Gastrocnemius medialis (tissue), 4 donors: ENCODE measurements around the gene KANSL1. TPM values are rescaled to one million over a fixed set of nuclear protein-coding genes. Genes with fewer than 3 reads are reported as not detected.

ENCODE experiments used
- ATAC-seq, 2 donors: fragments of 150-250 bp; one replicate each; pipeline ENCODE4 v1.9.1; 2016
- DNase-seq, 2 donors: peaks; one replicate each; pipeline ENCODE4 v3.0.0-alpha.2; 2019
- H3K27ac ChIP-seq, 4 donors: fragments of 200-600 bp; sonication (generic); 1 replicate in 1 of 4; 2 replicates in 3 of 4; pipeline ENCODE4 v1.5.1; 2016 to 2018; ENCODE audit warnings: mild to moderate bottlenecking in 2 of 4, moderate library complexity in 1 of 4
- H3K27me3 ChIP-seq, 3 donors: fragments of 200-600 bp; sonication (generic) in 2 of 3; 1 replicate in 1 of 3; 2 replicates in 2 of 3; pipeline versions ENCODE4 v1.5.1 to v1.6.0; 2016 to 2019; ENCODE audit warnings: mild to moderate bottlenecking in 1 of 3, moderate library complexity in 1 of 3
- H3K36me3 ChIP-seq, 2 donors: fragments of 200-600 bp; sonication (generic) in 1 of 2; one replicate each; pipeline ENCODE4 v1.5.1; 2017 to 2018
- H3K4me1 ChIP-seq, 2 donors: fragments of 200-600 bp; sonication (generic) in 1 of 2; one replicate each; pipeline ENCODE4 v1.5.1; 2016 to 2017; ENCODE audit warnings: mild to moderate bottlenecking in 2 of 2
- H3K4me3 ChIP-seq, 4 donors: fragments of 200-600 bp; sonication (generic) in 3 of 4; 1 replicate in 1 of 4; 2 replicates in 3 of 4; pipeline ENCODE4 v1.5.1; 2016 to 2019; ENCODE audit warnings: mild to moderate bottlenecking in 2 of 4
- H3K9me3 ChIP-seq, 3 donors: fragments of 200-600 bp; sonication (generic) in 2 of 3; 1 replicate in 1 of 3; 2 replicates in 2 of 3; pipeline ENCODE4 v1.5.1; 2016 to 2019
- POLR2A ChIP-seq, 2 donors: fragments of 450-650 bp; IDR thresholded peaks; one replicate each; pipeline ENCODE4 v1.6.1; 2017; ENCODE audit warnings: antibody characterized with exemption in 2 of 2, mild to moderate bottlenecking in 2 of 2, moderate library complexity in 2 of 2
- in situ Hi-C, 4 donors: fragments of 200-750 bp; cut with MboI; loops; one replicate each; pipeline versions ENCODE4 v1.15.0 to v1.8.0; 2017; ENCODE audit warnings: low sequenced_read_pairs in 4 of 4
- intact Hi-C: fragments of 100-400 bp; cut with DNase I; formaldehyde crosslinking; loops from one replicate; pipeline ENCODE4 v1.15.1; 2023; ENCODE audit warnings: low total_unique reads
- total RNA-seq, 4 donors: library from RNA; depleted of rRNA; stranded (reverse); fragments of >200 nt; gene quantifications; one replicate each; pipeline versions ENCODE4 v1.1.0 to v1.2.3, GENCODE V29; 2016
- TF ChIP-seq, protein P1 (sequence below), 5 experiments: fragments of 450-650 bp in 3 of 5; fragments of 200-600 bp in 2 of 5; sonication (generic) in 2 of 5; IDR thresholded peaks in 4 of 5; conservative IDR thresholded peaks in 1 of 5; 1 replicate in 4 of 5; 2 replicates in 1 of 5; pipeline ENCODE4 v1.5.1; 2016 to 2019; ENCODE audit warnings: antibody characterized with exemption in 5 of 5, mild to moderate bottlenecking in 3 of 5, moderate library complexity in 3 of 5

KANSL1 gene
- total RNA-seq, 4 donors from 2014 or later, result 19.9 to 35.9 (median 31.2) TPM

DNA sequence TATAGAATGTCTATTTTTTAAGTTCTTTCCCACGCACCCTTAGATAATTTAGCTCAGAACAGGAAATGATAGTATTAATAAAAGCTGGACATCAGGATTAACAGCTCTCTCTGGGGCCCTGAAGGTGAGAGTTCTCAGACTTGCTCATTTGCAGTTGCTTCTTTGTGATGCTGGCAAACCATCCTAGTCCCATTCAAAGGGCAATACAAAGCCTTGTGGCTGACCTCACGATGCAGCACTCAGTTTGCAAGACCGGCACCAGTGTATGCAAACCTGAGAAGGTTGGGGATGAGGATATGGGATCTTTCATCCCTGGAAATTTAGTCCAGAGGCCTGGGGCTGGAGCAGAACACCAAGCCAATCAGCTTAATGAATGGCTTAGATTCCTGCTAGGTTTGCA, 164.9 kb downstream of the KANSL1 start:
- ATAC-seq (no peak), DNase-seq (no peak)
- Histone ChIP-seq H3K27ac (peak overlapping the region; percentile 58 to 74 (median 70)), H3K4me1 (peaks cover 16 to 18% of the 10 kb centered on the region in 2 donors), H3K9me3 (no peaks in the 10 kb centered on the region), H3K36me3 (peaks cover 0 to 61% of the 10 kb centered on the region in 2 donors), H3K4me3 (no peak overlapping the region), H3K27me3 (no peaks in the 10 kb centered on the region)
- TF ChIP-seq, protein P1, sequence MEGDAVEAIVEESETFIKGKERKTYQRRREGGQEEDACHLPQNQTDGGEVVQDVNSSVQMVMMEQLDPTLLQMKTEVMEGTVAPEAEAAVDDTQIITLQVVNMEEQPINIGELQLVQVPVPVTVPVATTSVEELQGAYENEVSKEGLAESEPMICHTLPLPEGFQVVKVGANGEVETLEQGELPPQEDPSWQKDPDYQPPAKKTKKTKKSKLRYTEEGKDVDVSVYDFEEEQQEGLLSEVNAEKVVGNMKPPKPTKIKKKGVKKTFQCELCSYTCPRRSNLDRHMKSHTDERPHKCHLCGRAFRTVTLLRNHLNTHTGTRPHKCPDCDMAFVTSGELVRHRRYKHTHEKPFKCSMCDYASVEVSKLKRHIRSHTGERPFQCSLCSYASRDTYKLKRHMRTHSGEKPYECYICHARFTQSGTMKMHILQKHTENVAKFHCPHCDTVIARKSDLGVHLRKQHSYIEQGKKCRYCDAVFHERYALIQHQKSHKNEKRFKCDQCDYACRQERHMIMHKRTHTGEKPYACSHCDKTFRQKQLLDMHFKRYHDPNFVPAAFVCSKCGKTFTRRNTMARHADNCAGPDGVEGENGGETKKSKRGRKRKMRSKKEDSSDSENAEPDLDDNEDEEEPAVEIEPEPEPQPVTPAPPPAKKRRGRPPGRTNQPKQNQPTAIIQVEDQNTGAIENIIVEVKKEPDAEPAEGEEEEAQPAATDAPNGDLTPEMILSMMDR (IDR thresholded peaks at IDR 0.05 in 4 of 5, conservative IDR thresholded peaks at IDR 0.05 in 1 of 5), result no peak
- no peak for TF ChIP-seq POLR2A (IDR thresholded peaks at IDR 0.05)
- intact Hi-C loops (no loop called here), in situ Hi-C loops (no loop called here)

DNA sequence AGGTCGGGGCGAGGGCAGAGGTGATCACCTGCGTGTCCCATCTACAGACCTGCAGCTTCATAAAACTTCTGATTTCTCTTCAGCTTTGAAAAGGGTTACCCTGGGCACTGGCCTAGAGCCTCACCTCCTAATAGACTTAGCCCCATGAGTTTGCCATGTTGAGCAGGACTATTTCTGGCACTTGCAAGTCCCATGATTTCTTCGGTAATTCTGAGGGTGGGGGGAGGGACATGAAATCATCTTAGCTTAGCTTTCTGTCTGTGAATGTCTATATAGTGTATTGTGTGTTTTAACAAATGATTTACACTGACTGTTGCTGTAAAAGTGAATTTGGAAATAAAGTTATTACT, 165.3 kb downstream of the KANSL1 start:
- in situ Hi-C loops (no loop called here), intact Hi-C loops (no loop called here)
- Histone ChIP-seq H3K27ac (peak overlapping the region; percentile 58 to 74 (median 70)), H3K27me3 (no peaks in the 10 kb centered on the region), H3K4me1 (peaks cover 16 to 18% of the 10 kb centered on the region in 2 donors), H3K9me3 (no peaks in the 10 kb centered on the region), H3K36me3 (peaks cover 0 to 60% of the 10 kb centered on the region in 2 donors), H3K4me3 (no peak overlapping the region)
- no peak for TF ChIP-seq POLR2A (IDR thresholded peaks at IDR 0.05)
- ATAC-seq (peak; percentile 55 to 71), DNase-seq (no peak)

DNA sequence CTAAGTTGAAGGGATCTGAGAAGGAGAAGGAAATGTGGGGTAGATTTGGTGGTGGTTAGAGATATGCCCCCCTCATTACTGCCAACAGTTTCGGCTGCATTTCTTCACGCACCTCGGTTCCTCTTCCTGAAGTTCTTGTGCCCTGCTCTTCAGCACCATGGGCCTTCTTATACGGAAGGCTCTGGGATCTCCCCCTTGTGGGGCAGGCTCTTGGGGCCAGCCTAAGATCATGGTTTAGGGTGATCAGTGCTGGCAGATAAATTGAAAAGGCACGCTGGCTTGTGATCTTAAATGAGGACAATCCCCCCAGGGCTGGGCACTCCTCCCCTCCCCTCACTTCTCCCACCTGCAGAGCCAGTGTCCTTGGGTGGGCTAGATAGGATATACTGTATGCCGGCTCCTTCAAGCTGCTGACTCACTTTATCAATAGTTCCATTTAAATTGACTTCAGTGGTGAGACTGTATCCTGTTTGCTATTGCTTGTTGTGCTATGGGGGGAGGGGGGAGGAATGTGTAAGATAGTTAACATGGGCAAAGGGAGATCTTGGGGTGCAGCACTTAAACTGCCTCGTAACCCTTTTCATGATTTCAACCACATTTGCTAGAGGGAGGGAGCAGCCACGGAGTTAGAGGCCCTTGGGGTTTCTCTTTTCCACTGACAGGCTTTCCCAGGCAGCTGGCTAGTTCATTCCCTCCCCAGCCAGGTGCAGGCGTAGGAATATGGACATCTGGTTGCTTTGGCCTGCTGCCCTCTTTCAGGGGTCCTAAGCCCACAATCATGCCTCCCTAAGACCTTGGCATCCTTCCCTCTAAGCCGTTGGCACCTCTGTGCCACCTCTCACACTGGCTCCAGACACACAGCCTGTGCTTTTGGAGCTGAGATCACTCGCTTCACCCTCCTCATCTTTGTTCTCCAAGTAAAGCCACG, 165.9 kb downstream of the KANSL1 start:
- no peaks in the 10 kb centered on the region for H3K27me3 ChIP-seq
- ATAC-seq (peak; percentile 9), DNase-seq (no peak)
- no peaks in the 10 kb centered on the region for H3K9me3 ChIP-seq
- no peak for TF ChIP-seq POLR2A (IDR thresholded peaks at IDR 0.05)
- TF ChIP-seq, protein P1 (IDR thresholded peaks at IDR 0.05 in 4 of 5, conservative IDR thresholded peaks at IDR 0.05 in 1 of 5), result no peak
- H3K4me3 ChIP-seq, result no peak overlapping the region
- H3K4me1 ChIP-seq, result peaks cover 16 to 18% of the 10 kb centered on the region in 2 donors
- peak overlapping the region; percentile 58 to 74 (median 70) for H3K27ac ChIP-seq
- peaks cover 0 to 60% of the 10 kb centered on the region in 2 donors for H3K36me3 ChIP-seq
- in situ Hi-C loops (no loop called here), intact Hi-C loops (no loop called here)

- H3K4me3 ChIP-seq, result no peak overlapping the region
- in situ Hi-C loops, result no loop called here
- H3K36me3 ChIP-seq, result peaks cover 0 to 51% of the 10 kb centered on the region in 2 donors
- no peaks in the 10 kb centered on the region for H3K9me3 ChIP-seq
- intact Hi-C loops, result no loop called here
- DNase-seq (peak in 1 of 2 donors; percentile 40), ATAC-seq (no peak)
- H3K4me1 ChIP-seq, result peaks cover 16 to 18% of the 10 kb centered on the region in 2 donors
- peak overlapping the region; percentile 58 to 74 (median 70) for H3K27ac ChIP-seq
- TF ChIP-seq POLR2A (IDR thresholded peaks at IDR 0.05), result no peak
- TF ChIP-seq, protein P1 (IDR thresholded peaks at IDR 0.05 in 4 of 5, conservative IDR thresholded peaks at IDR 0.05 in 1 of 5), result no peak
- no peaks in the 10 kb centered on the region for H3K27me3 ChIP-seq
These were observed 166.8 kb downstream of the KANSL1 start for GRCh38 chr17:46026166-46027047.
